ENCODE results near the gene CLEC2L. TPM values are rescaled to one million over a fixed set of nuclear protein-coding genes. Genes with fewer than 3 reads are reported as not detected.

Gene CLEC2L
- total and polyA plus RNA-seq, 2 of the 8 experiments (the other 6 are each of a cell fraction or from before 2014, with no cell fraction given), result 0.20 to 1.9 TPM

DNA sequence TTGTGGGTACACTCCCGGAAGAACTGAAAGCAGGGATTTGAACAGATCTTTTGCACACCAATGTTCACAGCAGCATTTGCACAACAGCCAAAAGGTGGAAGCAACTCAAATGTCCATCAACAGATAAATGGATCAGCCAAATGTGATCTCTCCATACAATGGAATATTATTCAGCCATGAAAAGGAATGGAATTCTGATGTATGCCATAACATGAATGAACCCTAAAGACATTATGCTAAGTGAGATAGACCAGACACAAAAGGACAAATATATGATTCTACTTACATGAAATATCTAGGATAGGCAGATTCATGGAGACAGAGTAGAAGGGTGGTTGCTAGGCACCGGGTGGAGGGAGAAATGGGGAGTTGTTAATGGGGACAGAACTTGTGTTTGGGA is 36.7 kb downstream of the CLEC2L start:
- no peak overlapping the region for H3K23ac ChIP-seq (ENCODE audit: insufficient read length)
- no peak overlapping the region for H2BK120ac ChIP-seq (replicated peaks; ENCODE audit: low read depth, low read length)
- no peaks in the 10 kb centered on the region; a peak in 1 of 8 replicates for H3K36me3 ChIP-seq (ENCODE audit: control insufficient read depth in 2 of 4, insufficient read depth in 4 of 4, low read length in 3 of 4)
- H4K5ac ChIP-seq (ENCODE audit: insufficient read length, low read depth, low read length), result no peak overlapping the region
- H2BK12ac ChIP-seq (ENCODE audit: low read depth, low read length), result no peak overlapping the region
- no peak overlapping the region for H2BK20ac ChIP-seq (ENCODE audit: low read length)
- no peak overlapping the region for H3K18ac ChIP-seq (ENCODE audit: extremely low read depth, low read length)
- no peak for TF ChIP-seq SP2 (IDR thresholded peaks at IDR 0.05; ENCODE audit: low read length)
- TF ChIP-seq, protein P1, sequence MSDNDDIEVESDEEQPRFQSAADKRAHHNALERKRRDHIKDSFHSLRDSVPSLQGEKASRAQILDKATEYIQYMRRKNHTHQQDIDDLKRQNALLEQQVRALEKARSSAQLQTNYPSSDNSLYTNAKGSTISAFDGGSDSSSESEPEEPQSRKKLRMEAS (IDR thresholded peaks at IDR 0.05), result no peak
- no peak for TF ChIP-seq POU5F1 (IDR thresholded peaks at IDR 0.05; ENCODE audit: low read depth, low read length)
- TF ChIP-seq SAP30 (IDR thresholded peaks at IDR 0.05; ENCODE audit: insufficient read depth, insufficient replicate concordance, low read length), result no peak
- DNase-seq (ENCODE audit: low read depth in 1 of 2, low spot score in 2 of 2) (no peak), FAIRE-seq (no peak)
- H3K79me1 ChIP-seq (ENCODE audit: low read depth, low read length), result no peaks in the 10 kb centered on the region
- H3K9ac ChIP-seq (replicated peaks in 1 of 4; ENCODE audit: extremely low read depth in 1 of 4, low read depth in 3 of 4, low read length in 3 of 4), result no peak overlapping the region
- no peaks in the 10 kb centered on the region for H3K79me2 ChIP-seq (ENCODE audit: control insufficient read depth in 1 of 2, insufficient read depth in 2 of 2, low read length in 2 of 2)
- H2BK15ac ChIP-seq (ENCODE audit: low read length), result no peak overlapping the region
- H2AK5ac ChIP-seq (ENCODE audit: low read depth, low read length), result no peak overlapping the region
- H4K20me1 ChIP-seq (replicated peaks in 1 of 2; ENCODE audit: control insufficient read depth in 1 of 2, insufficient read depth in 2 of 2, low read length in 2 of 2), result no peaks in the 10 kb centered on the region
- H3K23me2 ChIP-seq (ENCODE audit: low read depth, low read length), result no peaks in the 10 kb centered on the region
- no peak overlapping the region for H3K14ac ChIP-seq (ENCODE audit: insufficient read length)
- H3K56ac ChIP-seq (replicated peaks; ENCODE audit: insufficient read length, low read depth, low read length), result no peak overlapping the region
- no peak overlapping the region for H3K4me3 ChIP-seq (ENCODE audit: extremely low read depth in 1 of 4, insufficient read depth in 2 of 4, low read depth in 3 of 4, low read length in 4 of 4)
- H3K4me1 ChIP-seq (replicated peaks in 1 of 4; ENCODE audit: control insufficient read depth in 3 of 4, insufficient read depth in 4 of 4, low read length in 3 of 4), result peaks cover 0 to 6% (median 1%) of the 10 kb centered on the region in 4 experiments; a peak in 2 of 7 replicates
- no peak overlapping the region for H3K27ac ChIP-seq (ENCODE audit: low read depth, low read length)
- no peak overlapping the region for H3K4me2 ChIP-seq (ENCODE audit: insufficient read depth in 1 of 2, low read depth in 2 of 2, low read length in 2 of 2)
- H2AFZ ChIP-seq (ENCODE audit: low read length), result no peak overlapping the region
- no peak overlapping the region for H4K91ac ChIP-seq (replicated peaks; ENCODE audit: insufficient read length, low read length)
- H3K27me3 ChIP-seq (replicated peaks in 1 of 4; ENCODE audit: control insufficient read depth in 3 of 4, extremely low read depth in 1 of 4, insufficient read depth in 3 of 4, low read length in 3 of 4), result no peaks in the 10 kb centered on the region
- ChIA-PET POLR2A (ENCODE audit: partially characterized antibody) (interaction anchor here (0.9 kb wide), 1 partner anchor 77 kb away, joined by 3 read pairs; the partner anchor contains the start of gene KLRG2), CTCF (ENCODE audit: partially characterized antibody) (interaction anchor here (0.6 to 10.2 kb wide), 7 partner anchors 10 to 81 kb away, joined by 3 to 156 read pairs (median 6); no protein-coding TSS in a partner anchor)
- H3K9me3 ChIP-seq (ENCODE audit: insufficient read depth in 2 of 2, low read depth in 1 of 2, low read length in 1 of 2), result no peaks in the 10 kb centered on the region
- no peak overlapping the region for H4K8ac ChIP-seq (ENCODE audit: extremely low read depth, insufficient read depth, low read length)
- H3K4ac ChIP-seq (replicated peaks; ENCODE audit: insufficient read length, low read depth, low read length), result no peak overlapping the region
- WGBS, 2 experiments (ENCODE audit: extremely low coverage in 1 of 2, insufficient coverage in 1 of 2, insufficient read length in 1 of 2, insufficient replicate concordance in 2 of 2, low coverage in 1 of 2, low lambda C conversion rate in 2 of 2, missing lambda C conversion rate in 1 of 2), result 78% methylated on average over 2 of the region's 2 CpGs; no CpG with 5 or more reads in 1 of the 2 experiments
- no peak overlapping the region for H2BK5ac ChIP-seq (ENCODE audit: low read depth, low read length)

Measured in H1 (cell line).